HS-27A (cell line): ENCODE data around the gene TMEM184A.

ENCODE experiments used
- DNase-seq: peaks from one replicate; pipeline ENCODE4 v3.0.0-alpha.2; 2012; ENCODE audit warnings: low read depth, missing footprints

TMEM184A gene

GRCh38 chr7:1567049-1567771 is 11.2 kb upstream of the TMEM184A start:
- DNase-seq: no peak

DNA sequence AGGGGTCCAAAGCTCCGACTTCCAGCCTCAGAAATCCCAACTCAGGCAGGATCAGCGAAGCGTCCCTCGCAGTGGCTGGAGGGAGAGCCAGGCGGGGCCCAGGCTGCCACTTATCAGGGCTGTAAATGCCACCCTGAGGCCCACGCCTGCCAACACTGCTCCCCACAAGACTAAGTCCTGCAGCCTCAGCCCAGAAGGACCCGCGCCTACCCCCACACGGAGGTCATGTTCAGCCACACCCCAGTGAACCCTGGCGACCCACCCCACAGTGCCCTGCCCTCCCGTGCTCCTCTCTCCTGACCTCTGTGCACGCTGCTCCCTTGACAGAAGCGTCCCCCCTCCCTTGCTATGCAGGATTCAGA is 10.7 kb upstream of the TMEM184A start:
- no peak for DNase-seq

DNA sequence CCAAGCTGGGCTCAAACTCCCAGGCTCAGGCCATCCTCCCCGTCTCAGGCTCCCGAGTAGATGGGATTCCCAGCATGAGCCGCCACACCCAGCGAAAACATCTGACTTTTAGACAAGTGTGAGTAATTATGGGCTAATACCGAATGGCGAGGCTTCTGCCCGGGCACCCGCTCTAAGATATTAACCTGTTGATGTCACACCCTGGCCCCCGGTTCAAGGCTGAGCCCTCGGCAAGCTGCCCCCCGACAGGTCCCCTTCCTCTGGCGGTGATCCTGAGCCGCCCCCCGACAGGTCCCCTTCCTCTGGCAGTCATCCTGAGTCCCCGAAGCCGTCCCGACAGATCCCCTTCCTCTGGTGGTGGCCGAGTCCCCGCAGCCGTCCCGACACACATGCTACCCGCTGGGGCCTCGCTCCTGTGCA is 8.6 kb upstream of the TMEM184A start:
- DNase-seq: no peak

GRCh38 chr7:1563981-1564602 is 8.1 kb upstream of the TMEM184A start:
- DNase-seq: no peak

DNA sequence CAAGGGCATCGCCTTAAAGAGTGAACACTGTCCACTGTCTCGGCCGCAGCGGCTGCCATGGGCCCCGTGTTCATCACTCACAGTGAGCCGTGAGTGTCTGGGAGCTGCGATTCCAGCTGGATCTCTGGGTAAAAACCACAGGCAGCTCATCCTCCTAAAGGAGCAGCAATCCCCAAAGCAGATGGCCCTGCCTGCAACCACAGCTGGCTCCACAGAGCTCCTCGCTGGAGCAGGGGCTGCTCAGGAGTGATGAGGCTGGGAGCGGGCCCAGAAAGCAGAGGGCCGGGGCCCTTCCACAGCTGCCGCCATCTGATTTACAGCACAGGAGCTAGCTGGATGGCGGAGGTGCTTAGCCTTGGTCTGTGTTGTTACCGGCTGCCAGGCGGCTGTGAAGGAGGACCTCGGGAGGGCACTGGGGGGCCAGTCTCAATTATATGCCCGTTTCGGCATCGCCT is 6.6 kb upstream of the TMEM184A start:
- DNase-seq: no peak

- no peak for DNase-seq
These were observed 6.1 kb upstream of the TMEM184A start for GRCh38 chr7:1562116-1562515.

DNA sequence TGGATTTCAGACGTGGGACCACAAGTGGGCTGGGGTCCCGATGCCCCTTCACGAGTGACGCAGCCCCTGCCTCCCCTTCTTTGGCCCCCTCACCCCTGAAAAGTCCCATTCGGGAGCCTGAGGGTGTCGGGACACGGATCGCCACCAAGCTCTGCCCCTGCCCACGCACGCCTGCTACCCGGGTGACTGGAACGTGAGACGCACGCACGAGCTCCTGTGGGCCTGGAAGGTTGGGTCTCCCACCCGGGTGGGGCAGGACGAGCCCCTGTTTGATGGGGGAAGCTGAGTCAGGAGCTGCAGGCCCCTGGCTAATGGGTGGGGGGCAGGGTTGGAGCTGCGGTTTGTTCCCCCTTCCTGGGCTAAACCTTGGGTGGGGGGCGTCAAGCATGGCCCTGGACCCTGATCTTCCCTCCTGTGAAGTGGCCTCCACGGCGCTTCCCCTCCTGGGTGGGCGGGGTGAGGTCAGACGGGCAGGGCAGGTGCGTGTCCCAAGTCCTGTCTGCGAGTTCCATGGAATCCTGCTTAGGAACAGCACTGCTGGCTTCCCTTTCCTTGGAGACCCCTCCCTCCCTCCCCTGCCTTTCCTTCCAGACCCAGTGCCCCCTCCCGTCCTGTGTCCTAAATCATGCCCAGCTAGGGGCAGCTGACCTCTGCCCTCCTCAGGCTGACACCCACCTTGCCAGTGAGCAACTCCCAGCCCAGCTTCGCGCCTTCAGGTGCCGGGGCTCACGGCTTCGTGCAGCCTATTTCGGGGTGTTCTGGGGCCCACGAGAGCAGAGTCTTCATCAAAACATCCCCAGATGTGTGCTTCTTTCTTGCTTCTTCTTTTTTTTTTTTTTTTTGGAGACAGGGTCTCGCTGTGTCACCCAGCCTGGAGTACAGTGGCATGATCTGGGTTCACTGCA is 5.3 kb upstream of the TMEM184A start:
- DNase-seq: no peak

DNA sequence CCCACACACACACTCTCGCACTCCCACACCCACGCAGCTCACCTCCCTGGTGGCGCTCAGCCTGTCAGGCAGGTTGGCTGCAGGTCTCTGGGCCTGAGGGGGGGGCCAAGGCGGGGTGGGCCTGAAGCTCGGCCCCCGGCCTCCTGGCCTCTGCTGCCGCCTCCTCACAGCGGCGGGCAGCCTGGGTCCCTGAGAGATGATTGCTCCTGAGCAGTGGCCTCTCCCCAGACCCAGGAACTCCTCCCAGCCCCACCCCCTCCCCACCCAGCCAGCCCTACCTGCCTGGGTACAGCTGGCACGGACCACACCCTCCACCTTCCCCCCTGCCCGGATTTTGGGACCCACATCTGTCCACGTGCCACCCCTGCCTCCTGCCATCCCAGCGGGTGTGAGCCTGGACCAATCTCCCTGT is 4.6 kb upstream of the TMEM184A start:
- DNase-seq: no peak

DNA sequence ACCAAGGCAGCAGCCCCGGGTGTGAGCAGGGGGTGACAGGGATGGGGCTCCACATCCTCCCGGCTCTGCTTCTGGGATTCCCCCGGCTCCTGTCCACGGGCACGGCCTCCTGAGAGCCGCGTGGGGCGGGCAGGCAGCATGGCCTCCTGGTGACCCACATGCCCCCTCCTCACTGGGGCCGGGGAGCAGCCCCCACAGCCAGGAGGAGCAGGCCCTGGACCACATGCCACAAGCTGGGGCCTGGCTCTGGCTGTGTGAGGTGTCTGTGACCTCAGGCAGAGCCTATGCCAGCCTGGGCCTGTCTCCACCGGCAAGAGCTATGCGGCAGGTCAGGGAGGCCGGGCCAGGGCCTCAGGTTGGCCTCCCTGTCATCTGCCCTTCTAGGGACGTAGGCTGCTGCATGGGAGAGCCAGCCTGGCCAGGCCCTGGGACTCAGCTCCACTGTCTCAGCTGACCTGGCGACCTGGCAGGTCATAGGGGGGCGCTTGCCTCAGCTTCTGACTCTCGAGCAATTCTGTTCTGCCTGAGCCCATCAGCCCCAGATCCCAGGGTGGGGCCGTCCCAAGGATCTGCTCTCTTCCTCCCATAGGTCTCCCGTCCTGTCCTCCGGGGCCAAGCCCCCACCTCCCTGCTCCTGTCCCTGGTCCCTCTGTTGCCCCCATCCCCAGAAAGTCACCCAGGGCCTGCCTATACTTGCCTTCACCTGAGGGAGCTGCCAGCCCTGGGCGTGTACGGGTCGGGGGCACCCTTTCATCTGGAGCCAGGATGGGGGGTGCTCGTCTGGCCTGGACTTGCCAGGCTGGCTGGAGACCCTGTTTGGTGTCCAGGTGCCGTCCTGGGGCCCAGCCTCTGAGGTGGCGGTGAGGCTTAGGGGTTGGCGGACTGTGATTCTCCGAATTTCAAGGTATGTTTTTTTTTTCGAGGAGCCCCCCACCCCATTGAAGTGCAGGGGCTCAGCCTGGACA is 3.9 kb upstream of the TMEM184A start:
- no peak for DNase-seq

- DNase-seq: no peak
These were observed 3.0 kb upstream of the TMEM184A start for GRCh38 chr7:1558841-1559625.

- no peak for DNase-seq
These were observed 2.3 kb upstream of the TMEM184A start for GRCh38 chr7:1558181-1558811.

GRCh38 chr7:1557771-1558170 is 1.8 kb upstream of the TMEM184A start:
- no peak for DNase-seq

DNA sequence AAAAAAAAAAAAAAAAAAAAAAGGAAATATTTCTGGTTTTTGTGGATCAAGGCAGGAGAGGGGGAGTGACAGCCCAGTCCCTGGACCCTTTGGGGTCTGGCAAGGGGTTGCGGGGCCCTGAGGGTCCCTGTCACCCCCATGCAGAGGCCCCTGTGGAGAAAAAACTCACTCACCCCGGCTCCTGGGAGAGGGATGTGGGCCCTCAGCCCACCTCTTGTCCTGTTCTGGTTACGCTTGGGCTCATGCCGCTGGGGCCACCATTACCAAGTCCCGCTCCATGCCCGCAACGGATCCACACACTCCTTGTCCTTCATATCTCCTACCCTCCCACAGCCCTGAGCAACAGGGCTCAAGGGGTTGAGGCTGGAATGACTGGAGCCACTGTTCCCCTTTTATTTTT is 1.0 kb upstream of the TMEM184A start:
- no peak for DNase-seq

DNA sequence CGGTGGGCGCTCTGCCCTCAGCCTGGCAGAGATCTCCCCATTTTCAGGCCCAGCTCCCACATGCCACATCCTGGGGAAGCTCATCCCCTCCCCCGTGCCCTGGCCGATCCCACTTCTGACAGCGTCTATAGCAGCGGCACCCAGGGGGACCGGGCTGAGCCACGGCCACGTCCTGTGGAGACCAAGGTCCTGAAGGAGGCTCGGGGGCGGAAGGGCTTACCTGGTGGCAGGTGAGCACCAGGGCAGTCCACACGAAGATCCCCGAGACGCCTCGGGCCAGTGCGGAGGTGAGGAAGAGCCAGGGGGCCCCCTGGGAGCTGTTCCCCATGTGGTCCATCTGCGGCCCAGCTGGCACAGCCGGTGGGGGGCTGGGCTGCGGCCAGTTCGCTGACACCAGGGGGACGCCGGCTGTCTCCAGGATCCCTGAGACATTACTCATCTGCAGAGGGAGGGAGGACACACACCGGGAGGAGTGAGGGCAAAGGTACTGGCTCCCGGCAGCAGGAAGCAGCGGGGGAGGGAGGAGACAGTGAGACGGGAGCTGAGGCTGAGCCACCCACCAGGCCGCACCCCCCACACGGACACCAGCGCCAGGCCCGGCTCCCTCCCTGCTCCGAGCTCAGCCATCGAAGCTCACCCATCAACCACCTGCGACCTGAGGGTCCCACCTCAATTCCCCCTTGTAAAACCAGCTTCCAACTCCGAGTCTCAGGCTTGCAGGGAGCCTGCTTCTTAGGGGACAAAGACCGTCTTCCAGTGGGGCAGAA is 776 bp downstream of the TMEM184A start:
- DNase-seq: peak; percentile 55

- no peak for DNase-seq
These were observed 1.5 kb downstream of the TMEM184A start for GRCh38 chr7:1554333-1555045.

GRCh38 chr7:1553512-1554210 is 2.3 kb downstream of the TMEM184A start:
- no peak for DNase-seq

DNA sequence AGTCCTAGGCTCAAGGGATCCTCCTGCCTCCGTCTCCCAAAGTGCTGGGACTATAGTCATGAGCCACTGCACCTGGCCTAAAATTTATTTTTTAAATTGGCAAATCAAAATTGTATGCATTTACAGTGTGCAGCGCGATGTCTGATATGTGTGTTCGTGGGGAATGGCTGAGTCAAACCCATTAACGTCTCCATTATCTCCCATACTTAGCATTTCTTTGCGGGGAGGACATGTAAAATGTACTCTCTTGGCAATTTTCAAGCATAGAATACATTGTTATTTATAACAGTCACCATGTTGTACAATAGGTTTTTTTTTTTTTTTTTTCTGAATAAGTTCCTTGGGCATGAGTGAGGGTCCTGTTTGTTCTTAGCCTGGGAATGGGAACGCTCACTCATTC is 3.8 kb downstream of the TMEM184A start:
- DNase-seq: no peak

GRCh38 chr7:1550846-1551155 is 5.2 kb downstream of the TMEM184A start:
- DNase-seq: no peak
